Liver (tissue), 9 donors: ENCODE results near the gene POU3F1. TPM values are rescaled to one million over a fixed set of nuclear protein-coding genes. Genes with fewer than 3 reads are reported as not detected.

Experiments used
- DNase-seq: peaks from one replicate; pipeline ENCODE4 v3.0.0-alpha.2; 2017; ENCODE audit warnings: low spot score
- H3K27ac ChIP-seq, 2 donors: one replicate each; pipeline ENCODE4 v1.7.0; 2013; ENCODE audit warnings: inconsistent platforms in 2 of 2, low read length in 2 of 2, control low read depth in 1 of 2, low read depth in 1 of 2, mild to moderate bottlenecking in 1 of 2
- H3K27me3 ChIP-seq, 4 donors: one replicate each; pipeline versions ENCODE4 v1.6.1 to v1.7.0; 2013; ENCODE audit warnings: low read length in 3 of 4, inconsistent platforms in 1 of 4, mild to moderate bottlenecking in 1 of 4, moderate library complexity in 1 of 4; ENCODE audit not compliant: control insufficient read depth in 4 of 4, insufficient read depth in 4 of 4
- H3K36me3 ChIP-seq, 4 donors: one replicate each; pipeline versions ENCODE4 v1.6.1 to v1.7.0; 2013; ENCODE audit warnings: low read length in 3 of 4, mild to moderate bottlenecking in 3 of 4, low read depth in 1 of 4, moderate library complexity in 1 of 4; ENCODE audit not compliant: control insufficient read depth in 4 of 4, insufficient read depth in 3 of 4
- H3K4me1 ChIP-seq, 4 donors: one replicate each; pipeline versions ENCODE4 v1.6.1 to v1.7.0; 2013; ENCODE audit warnings: low read length in 3 of 4, mild to moderate bottlenecking in 3 of 4, moderate library complexity in 1 of 4; ENCODE audit not compliant: control insufficient read depth in 4 of 4, insufficient read depth in 4 of 4
- H3K4me3 ChIP-seq, 3 donors: one replicate each; pipeline versions ENCODE4 v1.6.1 to v1.7.0; 2013; ENCODE audit warnings: low read length in 3 of 3, control low read depth in 1 of 3, low read depth in 1 of 3, mild to moderate bottlenecking in 1 of 3
- H3K9ac ChIP-seq, 2 donors: one replicate each; pipeline ENCODE4 v1.7.0; 2013; ENCODE audit warnings: low read length in 2 of 2, mild to moderate bottlenecking in 2 of 2, moderate library complexity in 2 of 2, control low read depth in 1 of 2, low read depth in 1 of 2
- H3K9me3 ChIP-seq, 4 donors: one replicate each; pipeline versions ENCODE4 v1.6.1 to v1.7.0; 2013; ENCODE audit warnings: low read length in 3 of 4; ENCODE audit not compliant: control insufficient read depth in 4 of 4
- ATF3 ChIP-seq: IDR thresholded peaks from 2 replicates; pipeline ENCODE4 v1.6.1; 2016; ENCODE audit warnings: antibody characterized with exemption
- CTCF ChIP-seq: fragments of 150-350 bp; IDR thresholded peaks from 2 replicates; pipeline ENCODE4 v1.5.1; 2017; ENCODE audit warnings: improper control_type of control experiment, low read depth, low read length; ENCODE audit not compliant: missing input control
- EGR1 ChIP-seq, 2 donors: IDR thresholded peaks; 2 replicates each; pipeline ENCODE4 v1.6.1; 2016 to 2018; ENCODE audit warnings: antibody characterized with exemption in 2 of 2, low read depth in 2 of 2
- FOXA1 ChIP-seq: IDR thresholded peaks from 2 replicates; pipeline ENCODE4 v1.6.1; 2016; ENCODE audit warnings: antibody characterized with exemption
- GABPA ChIP-seq, 2 donors: IDR thresholded peaks in 1 of 2; conservative IDR thresholded peaks in 1 of 2; 2 replicates each; pipeline ENCODE4 v1.6.1; 2016; ENCODE audit warnings: antibody characterized with exemption in 2 of 2, mild to moderate bottlenecking in 1 of 2, moderate library complexity in 1 of 2
- HNF4A ChIP-seq, 2 donors: conservative IDR thresholded peaks; 2 replicates each; pipeline ENCODE4 v1.6.1; 2016; ENCODE audit warnings: antibody characterized with exemption in 2 of 2, mild to moderate bottlenecking in 2 of 2
- HNF4G ChIP-seq: IDR thresholded peaks from 2 replicates; pipeline ENCODE4 v1.6.1; 2016; ENCODE audit warnings: antibody characterized with exemption
- JUND ChIP-seq, 2 donors: IDR thresholded peaks; 2 replicates each; pipeline ENCODE4 v1.6.1; 2016; ENCODE audit warnings: antibody characterized with exemption in 2 of 2
- MAX ChIP-seq: IDR thresholded peaks from 2 replicates; pipeline ENCODE4 v1.6.1; 2016; ENCODE audit warnings: antibody characterized with exemption
- NR2F2 ChIP-seq: IDR thresholded peaks from 2 replicates; pipeline ENCODE4 v1.6.1; 2016; ENCODE audit warnings: antibody characterized with exemption
- RAD21 ChIP-seq, 2 donors: IDR thresholded peaks; 2 replicates each; pipeline ENCODE4 v1.6.1; 2016; ENCODE audit warnings: antibody characterized with exemption in 2 of 2, mild to moderate bottlenecking in 2 of 2
- RXRA ChIP-seq, 2 donors: IDR thresholded peaks; 2 replicates each; pipeline ENCODE4 v1.6.1; 2017 to 2018; ENCODE audit warnings: antibody characterized with exemption in 2 of 2, mild to moderate bottlenecking in 1 of 2
- TAF1 ChIP-seq: conservative IDR thresholded peaks from 2 replicates; pipeline ENCODE4 v1.6.1; 2016; ENCODE audit warnings: antibody characterized with exemption, mild to moderate bottlenecking
- YY1 ChIP-seq: IDR thresholded peaks from 2 replicates; pipeline ENCODE4 v1.6.1; 2016; ENCODE audit warnings: antibody characterized with exemption, mild to moderate bottlenecking
- WGBS: extraction: QIAGEN DNeasy Blood & Tissue Kit; methylation state at CpG from one replicate; pipeline ENCODE4 v1.1.7; 2013; 5-methylcytosine and 5-hydroxymethylcytosine counted together
- polyA plus RNA-seq, 2 donors: library from polyadenylated mRNA; stranded (reverse) in 1 of 2; unstranded in 1 of 2; fragments of 200-250 nt in 1 of 2; fragments of >200 nt in 1 of 2; fragmentation: Nextera tagmentation in 1 of 2; extraction: Ambion mirVana in 1 of 2; gene quantifications; one replicate each; pipeline versions ENCODE4 v1.2.1 to v1.2.3, GENCODE V29; 2013 to 2015
- total RNA-seq, 2 donors: library from RNA; depleted of rRNA; stranded (reverse); fragments of >200 nt; gene quantifications; one replicate each; pipeline ENCODE4 v1.2.3, GENCODE V29; 2014
- TF ChIP-seq, protein P1 (sequence below): IDR thresholded peaks from 2 replicates; pipeline ENCODE4 v1.6.1; 2016; ENCODE audit warnings: antibody characterized with exemption, mild to moderate bottlenecking
- TF ChIP-seq, protein P2 (sequence below): IDR thresholded peaks from 2 replicates; pipeline ENCODE4 v1.6.1; 2016; ENCODE audit warnings: antibody characterized with exemption
- donor health status: healthy.
- donor health status: healthy.
- donor health status: healthy.
- donor health status: healthy.
- donor health status: healthy.

Gene POU3F1
- total and polyA plus RNA-seq, 4 donors = not detected

- Histone ChIP-seq H3K36me3 (no peaks in the 10 kb centered on the region), H3K27ac (no peak overlapping the region), H3K9me3 (no peaks in the 10 kb centered on the region), H3K4me3 (no peak overlapping the region), H3K9ac (no peak overlapping the region), H3K27me3 (no peaks in the 10 kb centered on the region), H3K4me1 (no peaks in the 10 kb centered on the region)
- no peak for DNase-seq
- 74% methylated on average over 9 of the region's 9 CpGs for WGBS
- no peak for TF ChIP-seq NR2F2
- TF ChIP-seq, protein P1, sequence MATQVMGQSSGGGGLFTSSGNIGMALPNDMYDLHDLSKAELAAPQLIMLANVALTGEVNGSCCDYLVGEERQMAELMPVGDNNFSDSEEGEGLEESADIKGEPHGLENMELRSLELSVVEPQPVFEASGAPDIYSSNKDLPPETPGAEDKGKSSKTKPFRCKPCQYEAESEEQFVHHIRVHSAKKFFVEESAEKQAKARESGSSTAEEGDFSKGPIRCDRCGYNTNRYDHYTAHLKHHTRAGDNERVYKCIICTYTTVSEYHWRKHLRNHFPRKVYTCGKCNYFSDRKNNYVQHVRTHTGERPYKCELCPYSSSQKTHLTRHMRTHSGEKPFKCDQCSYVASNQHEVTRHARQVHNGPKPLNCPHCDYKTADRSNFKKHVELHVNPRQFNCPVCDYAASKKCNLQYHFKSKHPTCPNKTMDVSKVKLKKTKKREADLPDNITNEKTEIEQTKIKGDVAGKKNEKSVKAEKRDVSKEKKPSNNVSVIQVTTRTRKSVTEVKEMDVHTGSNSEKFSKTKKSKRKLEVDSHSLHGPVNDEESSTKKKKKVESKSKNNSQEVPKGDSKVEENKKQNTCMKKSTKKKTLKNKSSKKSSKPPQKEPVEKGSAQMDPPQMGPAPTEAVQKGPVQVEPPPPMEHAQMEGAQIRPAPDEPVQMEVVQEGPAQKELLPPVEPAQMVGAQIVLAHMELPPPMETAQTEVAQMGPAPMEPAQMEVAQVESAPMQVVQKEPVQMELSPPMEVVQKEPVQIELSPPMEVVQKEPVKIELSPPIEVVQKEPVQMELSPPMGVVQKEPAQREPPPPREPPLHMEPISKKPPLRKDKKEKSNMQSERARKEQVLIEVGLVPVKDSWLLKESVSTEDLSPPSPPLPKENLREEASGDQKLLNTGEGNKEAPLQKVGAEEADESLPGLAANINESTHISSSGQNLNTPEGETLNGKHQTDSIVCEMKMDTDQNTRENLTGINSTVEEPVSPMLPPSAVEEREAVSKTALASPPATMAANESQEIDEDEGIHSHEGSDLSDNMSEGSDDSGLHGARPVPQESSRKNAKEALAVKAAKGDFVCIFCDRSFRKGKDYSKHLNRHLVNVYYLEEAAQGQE = no peak
- no peak for TF ChIP-seq GABPA (IDR thresholded peaks at IDR 0.05 in 1 of 2, conservative IDR thresholded peaks at IDR 0.05 in 1 of 2)
- TF ChIP-seq FOXA1 = no peak
- TF ChIP-seq, protein P2, sequence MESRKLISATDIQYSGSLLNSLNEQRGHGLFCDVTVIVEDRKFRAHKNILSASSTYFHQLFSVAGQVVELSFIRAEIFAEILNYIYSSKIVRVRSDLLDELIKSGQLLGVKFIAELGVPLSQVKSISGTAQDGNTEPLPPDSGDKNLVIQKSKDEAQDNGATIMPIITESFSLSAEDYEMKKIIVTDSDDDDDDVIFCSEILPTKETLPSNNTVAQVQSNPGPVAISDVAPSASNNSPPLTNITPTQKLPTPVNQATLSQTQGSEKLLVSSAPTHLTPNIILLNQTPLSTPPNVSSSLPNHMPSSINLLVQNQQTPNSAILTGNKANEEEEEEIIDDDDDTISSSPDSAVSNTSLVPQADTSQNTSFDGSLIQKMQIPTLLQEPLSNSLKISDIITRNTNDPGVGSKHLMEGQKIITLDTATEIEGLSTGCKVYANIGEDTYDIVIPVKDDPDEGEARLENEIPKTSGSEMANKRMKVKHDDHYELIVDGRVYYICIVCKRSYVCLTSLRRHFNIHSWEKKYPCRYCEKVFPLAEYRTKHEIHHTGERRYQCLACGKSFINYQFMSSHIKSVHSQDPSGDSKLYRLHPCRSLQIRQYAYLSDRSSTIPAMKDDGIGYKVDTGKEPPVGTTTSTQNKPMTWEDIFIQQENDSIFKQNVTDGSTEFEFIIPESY = no peak
- TF ChIP-seq TAF1 = no peak
- no peak for TF ChIP-seq CTCF
- TF ChIP-seq MAX = no peak
- no peak for TF ChIP-seq EGR1 (IDR thresholded peaks at IDR 0.05; ENCODE audit: low read depth in 2 of 2)
- no peak for TF ChIP-seq JUND (IDR thresholded peaks at IDR 0.05)
- TF ChIP-seq YY1 = no peak
- no peak for TF ChIP-seq ATF3
- no peak for TF ChIP-seq RXRA (IDR thresholded peaks at IDR 0.05)
- TF ChIP-seq HNF4A (conservative IDR thresholded peaks at IDR 0.05) = no peak
- no peak for TF ChIP-seq RAD21 (IDR thresholded peaks at IDR 0.05)
- no peak for TF ChIP-seq HNF4G
These were observed 27.1 kb upstream of the POU3F1 start for GRCh38 chr1:38073534-38074301.
